Type B pancreatic cell (in vitro differentiated cells): ENCODE results near the gene IP6K1. TPM values are rescaled to one million over a fixed set of nuclear protein-coding genes. Genes with fewer than 3 reads are reported as not detected.

Experiments used
- DNase-seq: peaks from one replicate; pipeline ENCODE4 v3.0.0; 2021; ENCODE audit warnings: mixed read lengths; ENCODE audit not compliant: unreplicated experiment; ENCODE audit errors: extremely low spot score
- H3K27ac Mint-ChIP-seq: 2 replicates; pipeline ENCODE4 v1.8.0; 2021; ENCODE audit warnings: mild to moderate bottlenecking, mixed read lengths
- H3K27me3 Mint-ChIP-seq: 2 replicates; pipeline ENCODE4 v1.8.0; 2021; ENCODE audit warnings: mixed read lengths
- H3K36me3 Mint-ChIP-seq: 2 replicates; pipeline ENCODE4 v1.8.0; 2021; ENCODE audit warnings: mixed read lengths
- H3K4me1 Mint-ChIP-seq: one replicate; pipeline ENCODE4 v1.8.0; 2021; ENCODE audit warnings: mixed read lengths; ENCODE audit not compliant: unreplicated experiment
- H3K4me3 Mint-ChIP-seq: 2 replicates; pipeline ENCODE4 v1.8.0; 2021; ENCODE audit warnings: mild to moderate bottlenecking, mixed read lengths
- H3K9me3 Mint-ChIP-seq: 2 replicates; pipeline ENCODE4 v1.8.0; 2021; ENCODE audit warnings: mixed read lengths
- total RNA-seq: library from RNA; stranded (reverse); gene quantifications from 2 replicates; pipeline ENCODE4 v1.2.1, GENCODE V29; 2021; ENCODE audit warnings: low replicate concordance
- TF ChIP-seq, protein P1 (sequence below): fragments of 200-600 bp; sonication (generic); conservative IDR thresholded peaks from 2 replicates; pipeline ENCODE4 v1.5.0; 2021; ENCODE audit warnings: antibody characterized with exemption, mild to moderate bottlenecking

The IP6K1 gene
- total RNA-seq, 1 donor from 2014 or later: 42.5 TPM

DNA sequence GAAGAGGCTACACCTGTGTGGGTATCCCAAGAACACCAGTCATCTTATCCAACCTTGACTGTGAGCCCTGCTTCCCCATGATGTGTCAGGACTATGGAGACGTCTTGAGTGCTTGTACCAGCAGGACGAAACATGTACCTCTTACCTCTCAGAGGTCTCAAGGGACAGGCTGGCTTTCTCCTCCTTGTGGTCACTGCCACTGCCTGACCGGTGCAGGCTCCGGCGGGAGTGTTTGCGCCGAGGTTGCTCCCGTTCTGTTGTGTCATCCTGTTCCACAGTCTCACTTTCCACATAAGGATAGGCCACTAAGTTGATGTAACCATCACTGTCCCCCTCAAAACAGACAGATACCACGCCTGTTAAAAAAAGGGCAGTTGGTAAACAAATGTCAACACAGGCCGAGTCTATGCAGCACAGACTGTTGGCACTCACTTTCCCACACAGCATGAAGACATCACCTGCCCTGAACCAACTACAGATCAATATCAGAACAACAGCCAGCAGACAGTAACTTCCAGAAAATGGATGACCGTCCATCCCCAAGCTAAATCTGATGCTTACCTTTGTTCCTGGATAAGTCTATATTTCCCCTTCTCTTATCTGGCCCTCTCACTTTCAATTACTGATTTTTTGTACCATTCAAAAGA is 48.2 kb downstream of the IP6K1 start:
- TF ChIP-seq, protein P1, sequence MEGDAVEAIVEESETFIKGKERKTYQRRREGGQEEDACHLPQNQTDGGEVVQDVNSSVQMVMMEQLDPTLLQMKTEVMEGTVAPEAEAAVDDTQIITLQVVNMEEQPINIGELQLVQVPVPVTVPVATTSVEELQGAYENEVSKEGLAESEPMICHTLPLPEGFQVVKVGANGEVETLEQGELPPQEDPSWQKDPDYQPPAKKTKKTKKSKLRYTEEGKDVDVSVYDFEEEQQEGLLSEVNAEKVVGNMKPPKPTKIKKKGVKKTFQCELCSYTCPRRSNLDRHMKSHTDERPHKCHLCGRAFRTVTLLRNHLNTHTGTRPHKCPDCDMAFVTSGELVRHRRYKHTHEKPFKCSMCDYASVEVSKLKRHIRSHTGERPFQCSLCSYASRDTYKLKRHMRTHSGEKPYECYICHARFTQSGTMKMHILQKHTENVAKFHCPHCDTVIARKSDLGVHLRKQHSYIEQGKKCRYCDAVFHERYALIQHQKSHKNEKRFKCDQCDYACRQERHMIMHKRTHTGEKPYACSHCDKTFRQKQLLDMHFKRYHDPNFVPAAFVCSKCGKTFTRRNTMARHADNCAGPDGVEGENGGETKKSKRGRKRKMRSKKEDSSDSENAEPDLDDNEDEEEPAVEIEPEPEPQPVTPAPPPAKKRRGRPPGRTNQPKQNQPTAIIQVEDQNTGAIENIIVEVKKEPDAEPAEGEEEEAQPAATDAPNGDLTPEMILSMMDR: no peak
- Mint-ChIP-seq H3K9me3 (no peaks in the 10 kb centered on the region), H3K27me3 (no peaks in the 10 kb centered on the region), H3K27ac (no peak overlapping the region), H3K4me1 (no peaks in the 10 kb centered on the region), H3K4me3 (no peak overlapping the region), H3K36me3 (peaks cover 30% of the 10 kb centered on the region)
- no peak for DNase-seq

DNA sequence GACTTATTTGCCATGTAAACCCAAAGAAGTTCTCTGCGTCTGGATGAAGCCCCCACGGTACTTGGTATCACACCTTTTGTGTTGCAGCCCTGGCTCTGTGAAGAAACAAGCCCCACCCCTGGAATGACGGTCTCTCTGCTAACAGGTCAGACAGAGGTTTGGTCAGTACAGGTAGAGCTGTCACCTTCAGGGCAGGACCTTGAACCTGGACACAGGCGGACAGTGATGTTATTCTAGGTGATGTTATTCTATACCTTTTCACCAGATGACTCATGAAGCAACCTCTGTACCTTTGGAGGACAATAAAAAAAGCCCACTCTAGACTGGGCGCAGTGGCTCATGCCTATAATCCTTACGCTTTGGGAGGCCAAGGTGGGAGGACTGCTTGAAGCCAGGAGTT is 51.6 kb downstream of the IP6K1 start:
- H3K4me1 Mint-ChIP-seq: no peaks in the 10 kb centered on the region
- H3K36me3 Mint-ChIP-seq: peaks cover 35% of the 10 kb centered on the region
- H3K4me3 Mint-ChIP-seq: no peak overlapping the region
- H3K27ac Mint-ChIP-seq: no peak overlapping the region
- no peaks in the 10 kb centered on the region for H3K9me3 Mint-ChIP-seq
- TF ChIP-seq, protein P1: no peak
- DNase-seq: no peak
- H3K27me3 Mint-ChIP-seq: no peaks in the 10 kb centered on the region

DNA sequence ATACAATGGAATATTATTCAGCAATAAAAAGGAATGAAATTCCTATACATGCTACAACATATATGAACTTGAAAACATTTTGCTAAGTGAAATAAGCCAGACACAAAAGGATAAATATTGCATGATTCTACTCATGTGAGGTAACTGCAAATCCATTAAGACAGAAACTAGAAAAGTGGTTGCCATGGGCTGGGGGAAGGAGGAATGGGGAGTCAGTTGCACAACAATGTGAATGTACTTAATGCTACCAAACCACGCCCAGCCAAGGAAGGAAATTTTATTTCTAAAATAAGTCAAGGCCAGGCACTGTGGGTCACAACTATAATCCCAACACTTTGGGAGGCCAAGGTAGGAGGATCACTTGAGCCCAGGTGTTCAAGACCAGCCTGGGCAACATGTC is 52.8 kb downstream of the IP6K1 start:
- TF ChIP-seq, protein P1: no peak
- H3K27ac Mint-ChIP-seq: no peak overlapping the region
- H3K36me3 Mint-ChIP-seq: peaks cover 33% of the 10 kb centered on the region
- no peaks in the 10 kb centered on the region for H3K27me3 Mint-ChIP-seq
- H3K4me3 Mint-ChIP-seq: no peak overlapping the region
- no peaks in the 10 kb centered on the region for H3K4me1 Mint-ChIP-seq
- no peaks in the 10 kb centered on the region for H3K9me3 Mint-ChIP-seq
- DNase-seq: no peak

DNA sequence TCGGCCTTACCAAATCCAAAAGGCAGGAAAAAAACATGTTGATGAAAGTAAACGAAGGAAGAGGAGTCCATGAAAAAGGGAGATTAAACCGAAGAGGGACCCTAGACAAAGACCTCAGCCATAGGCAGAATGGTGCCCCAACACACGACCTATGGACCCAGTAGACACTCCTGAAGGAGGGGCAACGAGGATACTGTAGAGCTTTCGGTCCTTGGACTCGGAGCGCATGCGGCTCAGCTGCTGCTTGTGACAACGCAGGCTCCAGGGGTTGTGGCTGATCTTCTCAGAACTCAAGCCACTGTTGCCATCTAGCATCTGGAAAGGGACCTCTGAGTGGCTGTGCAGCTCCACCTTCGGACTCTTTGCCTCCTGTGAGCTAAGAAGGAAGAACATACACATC is 53.7 kb downstream of the IP6K1 start:
- no peaks in the 10 kb centered on the region for H3K4me1 Mint-ChIP-seq
- no peak overlapping the region for H3K4me3 Mint-ChIP-seq
- no peaks in the 10 kb centered on the region for H3K9me3 Mint-ChIP-seq
- DNase-seq: no peak
- no peak overlapping the region for H3K27ac Mint-ChIP-seq
- no peaks in the 10 kb centered on the region for H3K27me3 Mint-ChIP-seq
- peaks cover 26% of the 10 kb centered on the region for H3K36me3 Mint-ChIP-seq
- TF ChIP-seq, protein P1: no peak

DNA sequence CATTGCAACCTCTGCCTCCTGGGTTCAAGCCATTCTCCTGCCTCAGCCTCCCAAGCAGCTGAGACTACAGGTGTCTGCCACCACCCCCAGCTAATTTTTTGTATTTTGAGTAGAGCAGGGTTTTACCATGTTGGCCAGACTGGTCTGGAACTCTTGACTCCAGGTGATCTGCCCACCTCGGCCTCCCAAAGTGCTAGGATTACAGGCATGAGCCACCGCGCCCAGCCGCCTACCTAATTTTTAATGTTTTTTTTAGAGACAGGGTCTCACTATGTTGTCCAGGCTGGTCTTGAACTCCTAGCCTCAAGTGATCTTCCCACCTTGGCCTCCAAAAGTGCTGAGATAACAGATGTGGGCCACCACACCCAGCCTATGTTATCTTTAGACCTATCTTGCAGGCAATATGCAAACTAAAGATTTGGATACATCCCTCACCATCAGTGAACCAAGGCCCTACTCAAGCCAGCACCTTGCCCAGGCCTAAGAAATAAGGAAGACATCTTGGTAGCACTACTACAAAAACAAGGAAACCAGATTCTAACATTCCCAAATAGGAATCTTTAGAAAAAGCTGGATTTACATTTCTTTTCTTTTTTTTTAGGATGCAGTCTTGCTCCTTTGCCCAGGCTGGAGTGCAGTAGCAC is 56.3 kb downstream of the IP6K1 start:
- H3K36me3 Mint-ChIP-seq: peaks cover 17% of the 10 kb centered on the region
- H3K4me3 Mint-ChIP-seq: no peak overlapping the region

More for the DNA sequence above, 56.3 kb downstream of the IP6K1 start:
- TF ChIP-seq, protein P1: no peak
- Mint-ChIP-seq H3K27me3 (no peaks in the 10 kb centered on the region), H3K27ac (no peak overlapping the region), H3K4me1 (no peaks in the 10 kb centered on the region), H3K9me3 (no peaks in the 10 kb centered on the region)
- DNase-seq: no peak
